Stimulated activated CD8-positive, alpha-beta memory T cell treated with anti-CD3 and anti-CD28 coated beads, Interleukin-7, amount 100 ng/mL, for 1 hour (primary cell): ENCODE measurements around the gene CD59.
"Not testable (repeated sequence)": the region's sequence is repeated elsewhere in the genome, so short reads cannot be mapped to it uniquely, and the experiment has no call there.

ENCODE experiments used
- DNase-seq, 2 donors: peaks; one replicate each; pipeline ENCODE4 v3.0.0-alpha.2; 2020; ENCODE audit warnings: low read depth in 2 of 2

CD59 gene

DNA sequence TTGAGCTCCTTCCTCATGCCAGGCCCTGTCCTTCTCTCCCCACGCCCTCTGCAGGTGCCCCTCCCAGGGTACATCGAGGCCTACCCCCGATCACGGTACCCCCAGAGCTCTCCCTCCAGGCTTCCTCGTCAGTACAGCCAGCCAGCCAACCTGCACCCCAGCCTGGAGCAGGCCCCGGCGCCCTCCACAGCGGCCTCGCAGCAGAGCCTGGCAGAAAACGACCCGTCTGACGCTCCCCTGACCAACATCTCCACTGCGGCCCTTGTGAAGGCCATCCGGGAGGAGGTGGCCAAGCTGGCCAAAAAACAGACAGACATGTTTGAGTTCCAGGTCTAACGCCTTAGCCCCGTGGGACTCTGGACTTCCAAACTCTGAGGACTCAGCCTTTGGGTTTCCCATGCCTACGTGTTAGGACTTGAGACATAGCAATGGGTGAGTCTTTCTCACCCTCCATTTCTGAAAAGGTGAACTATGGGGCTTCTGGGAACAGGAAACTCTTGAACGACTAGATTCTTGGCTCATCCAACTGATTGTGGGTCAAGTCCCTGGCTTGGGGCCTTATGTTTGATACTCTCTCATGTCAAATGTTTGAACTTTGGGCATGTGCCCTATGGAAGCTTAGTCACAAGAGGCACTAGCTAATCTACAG lies 68.3 kb downstream of the CD59 start:
- DNase-seq, result no peak

DNA sequence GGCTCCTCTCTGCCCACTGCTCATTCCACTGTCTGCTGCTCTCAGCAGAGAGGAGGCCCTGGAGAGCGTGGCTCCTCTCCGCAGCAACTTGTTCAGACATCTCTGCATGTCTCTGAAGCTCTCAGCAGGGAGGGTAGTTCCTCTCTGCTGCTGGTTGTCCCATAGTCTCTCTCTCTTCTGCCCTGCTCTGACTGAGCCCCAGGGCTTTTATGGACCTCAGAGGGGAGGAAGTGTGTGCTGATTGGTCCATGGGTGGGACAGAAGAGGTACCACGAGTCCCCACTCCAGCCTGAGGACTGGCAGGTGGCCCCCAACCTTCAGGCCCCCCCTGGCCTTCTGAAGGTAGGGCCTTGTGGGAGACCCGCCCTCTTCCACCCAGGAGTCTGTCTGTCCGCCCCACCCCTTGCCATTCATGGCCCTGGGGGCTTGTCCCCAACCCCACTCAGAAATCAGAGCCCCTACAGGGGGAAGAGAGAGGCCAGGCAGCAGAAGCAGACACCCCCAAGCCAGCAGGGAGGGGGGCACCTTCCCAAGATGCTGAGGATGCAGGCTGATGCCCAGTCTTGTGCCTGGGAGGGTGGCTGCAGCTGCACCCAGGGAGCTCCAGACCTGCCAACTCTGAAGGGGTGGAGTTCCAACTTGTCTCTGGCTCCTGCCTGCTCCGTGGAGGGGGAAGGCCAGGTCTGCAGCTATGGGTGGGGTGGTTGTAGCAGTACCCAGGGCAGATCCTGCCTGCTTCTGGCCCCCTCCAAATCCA lies 70.7 kb downstream of the CD59 start:
- DNase-seq, result no peak

DNA sequence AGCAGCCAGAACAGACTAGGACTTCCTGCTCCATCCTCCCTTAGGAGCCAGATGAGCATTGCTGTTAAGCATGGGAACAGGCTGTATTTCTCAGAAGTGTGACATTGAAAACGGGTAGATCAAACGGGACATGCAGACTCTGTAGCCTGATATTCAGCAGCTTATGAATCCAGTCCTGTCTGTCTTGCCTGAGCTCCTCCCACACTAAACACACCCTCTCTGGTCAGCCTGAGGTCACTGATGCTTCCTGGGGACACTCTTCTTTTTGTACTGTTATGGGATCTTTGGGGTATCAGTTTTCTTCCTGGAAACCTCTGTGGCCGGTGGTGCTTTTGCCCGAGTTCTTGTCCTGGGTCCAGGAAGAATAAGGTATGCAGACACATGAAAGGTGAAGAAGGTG lies 71.4 kb downstream of the CD59 start:
- no peak for DNase-seq

DNA sequence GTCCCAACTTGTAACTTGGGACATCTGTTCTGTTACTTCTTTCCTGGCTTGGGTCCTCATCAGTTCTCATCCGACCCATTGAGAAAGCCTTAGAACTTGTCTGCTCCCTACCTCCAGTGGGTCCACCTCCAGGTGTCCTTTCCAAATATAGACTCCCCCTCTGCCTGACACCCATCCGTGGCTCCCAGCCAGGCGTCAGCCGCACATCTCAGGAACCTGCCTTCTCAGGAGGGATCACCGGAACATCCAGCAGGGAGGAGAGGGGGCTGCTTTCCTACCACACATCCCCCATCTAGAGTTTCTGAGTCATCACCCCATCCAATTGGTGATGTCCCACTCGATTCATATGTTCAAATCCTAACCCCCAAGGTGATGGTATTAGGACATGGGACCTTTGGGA lies 72.1 kb downstream of the CD59 start:
- no peak for DNase-seq

DNA sequence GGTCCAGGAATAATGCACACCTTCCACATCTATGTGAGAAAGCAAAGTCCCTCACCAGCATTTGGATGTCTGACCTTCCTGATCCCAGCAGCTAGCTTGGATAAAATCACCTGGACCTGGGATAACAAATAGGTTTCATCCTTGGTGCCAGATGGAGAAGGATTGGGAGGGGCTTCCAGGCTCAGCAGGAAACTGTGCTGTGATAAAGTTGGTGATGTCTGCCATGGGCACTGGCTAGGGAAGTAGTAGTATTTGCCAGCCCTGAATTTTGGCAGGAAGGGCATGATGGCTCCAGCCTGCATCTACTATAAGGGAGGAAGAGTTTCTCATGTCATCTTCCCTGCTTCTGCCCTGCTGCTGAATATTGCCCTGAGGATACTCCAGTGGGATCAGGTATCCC lies 73.1 kb downstream of the CD59 start:
- no peak for DNase-seq

DNA sequence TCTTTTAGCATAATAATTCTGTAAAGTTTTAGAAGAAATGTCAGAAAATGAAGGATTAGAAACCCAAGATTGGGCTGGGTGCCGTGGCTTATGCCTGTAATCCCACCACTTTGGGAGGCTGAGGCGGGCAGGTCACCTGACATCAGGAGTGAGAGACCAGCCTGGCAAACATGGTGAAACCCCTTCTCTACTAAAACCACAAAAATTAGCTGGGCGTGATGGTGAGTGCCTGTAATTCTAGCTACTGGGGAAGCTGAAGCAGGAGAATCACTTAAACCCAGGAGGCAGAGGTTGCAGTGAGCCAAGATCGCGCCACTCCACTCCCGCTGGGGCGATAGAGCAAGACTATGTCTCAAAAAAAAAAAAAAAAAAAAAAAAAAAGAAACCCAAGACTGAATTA lies 74.7 kb downstream of the CD59 start:
- not testable (repeated sequence) for DNase-seq

DNA sequence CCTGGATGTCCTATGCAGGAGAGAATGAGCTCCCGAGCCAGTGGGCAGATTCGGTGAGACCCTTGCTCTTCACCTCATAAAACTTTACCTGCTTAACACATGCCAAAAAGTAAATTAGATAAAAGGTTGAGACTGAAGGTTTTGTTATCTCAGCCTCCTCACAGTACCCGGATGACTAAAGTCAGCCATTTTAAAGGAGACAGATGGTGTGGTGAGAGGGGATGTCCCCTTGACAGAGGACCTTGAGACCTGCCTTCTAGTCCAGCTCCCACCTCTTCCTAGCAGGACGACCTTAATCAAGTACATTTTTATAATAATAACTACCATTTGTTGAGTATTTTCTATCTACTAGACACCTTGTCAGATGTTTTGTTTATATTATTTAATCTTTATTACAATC lies 75.3 kb downstream of the CD59 start:
- no peak for DNase-seq

DNA sequence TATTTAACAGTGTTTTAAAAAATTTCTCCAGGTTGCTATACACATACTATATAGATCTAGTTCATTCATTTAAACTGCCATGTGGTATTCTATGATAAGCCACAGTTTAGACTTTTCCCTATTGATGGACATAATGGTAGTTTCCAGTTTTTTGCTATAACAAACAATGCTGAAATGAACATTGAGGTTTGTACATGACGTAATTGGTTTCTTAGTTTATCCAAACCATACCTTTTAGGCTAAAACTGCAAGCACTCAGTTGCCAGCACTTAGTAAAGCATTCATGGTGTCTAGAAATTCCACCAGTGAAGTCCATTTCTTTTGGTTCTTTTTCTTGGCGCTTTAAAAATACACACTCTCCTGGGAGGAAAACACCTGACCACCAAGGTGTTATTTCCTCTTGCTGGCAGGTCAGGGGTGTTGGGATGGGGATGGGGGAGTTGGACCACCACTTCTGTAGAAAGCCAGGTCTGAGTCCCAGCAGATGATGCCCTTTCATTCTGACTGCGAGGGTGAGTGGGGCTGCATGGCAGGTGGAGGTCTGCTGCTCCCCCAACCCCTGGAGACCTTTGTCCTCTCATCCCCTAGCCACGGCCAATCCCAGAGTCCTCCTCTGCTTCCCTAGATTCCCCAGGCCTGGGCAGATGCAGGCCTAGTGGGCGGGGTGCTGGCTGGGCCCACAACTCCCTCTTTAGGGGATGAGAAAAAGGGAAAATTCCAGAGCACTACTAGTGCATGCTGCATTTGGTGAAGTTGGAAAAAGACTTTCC lies 76.7 kb downstream of the CD59 start:
- no peak for DNase-seq

DNA sequence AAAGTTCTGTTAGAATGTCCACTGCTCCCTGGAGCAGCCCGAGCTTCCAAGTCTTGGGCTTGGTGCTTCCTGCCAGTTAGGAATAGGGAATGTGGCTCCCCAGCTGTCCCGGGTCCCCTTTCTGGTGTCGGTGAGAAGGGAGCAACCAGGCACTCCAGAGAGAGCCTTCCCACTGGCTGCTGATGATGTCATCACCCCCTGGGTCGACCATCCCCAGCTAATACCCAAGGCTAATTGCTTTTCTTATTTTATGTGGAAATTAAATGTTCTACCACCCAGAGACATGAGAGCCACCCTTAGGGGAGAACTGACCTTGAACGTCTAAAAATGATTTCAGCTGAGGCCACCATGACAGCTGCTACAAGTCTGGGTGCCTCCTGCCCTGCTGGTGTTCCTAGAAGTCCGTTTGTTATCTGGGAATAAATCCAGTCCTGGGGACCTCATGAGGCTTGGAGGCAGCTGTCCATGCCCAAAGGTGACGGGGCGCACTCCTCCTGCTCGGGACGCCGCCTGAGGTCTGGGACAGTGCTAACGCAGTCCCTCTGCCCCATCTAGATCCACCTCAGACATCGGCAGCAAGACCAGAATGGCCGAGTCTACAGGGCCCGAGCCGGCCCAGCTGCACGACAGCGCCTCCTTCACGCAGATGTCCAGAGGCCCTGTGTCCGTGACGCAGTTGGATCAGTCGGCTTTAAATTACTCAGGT lies 77.9 kb downstream of the CD59 start:
- no peak for DNase-seq

DNA sequence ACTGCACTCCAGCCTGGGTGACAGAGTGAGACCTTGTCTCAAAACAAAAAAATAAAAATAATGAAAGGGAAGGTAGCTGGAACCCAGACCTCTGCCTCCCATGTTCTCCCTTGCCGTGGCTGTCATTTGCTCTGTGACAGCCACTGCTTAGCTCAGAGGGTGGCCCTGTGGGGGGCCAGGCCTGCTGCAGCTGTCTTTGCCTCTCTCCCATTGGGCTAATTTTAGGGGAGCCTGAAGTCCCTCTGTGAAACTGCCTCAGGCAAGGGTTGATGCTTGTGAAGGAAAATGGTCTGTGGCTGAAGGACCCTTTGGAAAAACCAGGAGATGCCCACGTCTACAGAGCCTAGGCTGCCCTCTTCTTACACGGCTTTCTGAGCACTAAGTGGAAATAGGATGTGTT lies 78.5 kb downstream of the CD59 start:
- no peak for DNase-seq

DNA sequence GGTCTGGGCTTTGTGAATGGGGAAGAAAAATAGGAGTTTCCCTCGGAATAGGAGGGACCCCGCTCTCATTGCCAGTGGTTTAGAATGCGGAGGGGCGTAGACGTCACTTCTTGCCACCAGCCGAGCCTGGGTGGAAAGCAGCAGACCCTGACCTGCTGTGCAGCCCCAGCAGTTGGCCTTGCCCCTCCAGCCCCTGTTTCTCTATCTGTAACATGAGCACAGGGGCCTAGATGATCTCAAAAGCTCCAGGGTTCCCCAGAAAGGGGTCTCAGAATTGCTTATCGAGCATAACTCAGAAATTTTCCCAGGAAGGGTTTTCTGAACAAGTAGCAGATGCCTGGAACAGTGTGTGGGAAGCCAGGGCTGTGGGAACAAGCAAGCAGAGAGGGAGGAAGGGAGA lies 79.5 kb downstream of the CD59 start:
- no peak for DNase-seq

DNA sequence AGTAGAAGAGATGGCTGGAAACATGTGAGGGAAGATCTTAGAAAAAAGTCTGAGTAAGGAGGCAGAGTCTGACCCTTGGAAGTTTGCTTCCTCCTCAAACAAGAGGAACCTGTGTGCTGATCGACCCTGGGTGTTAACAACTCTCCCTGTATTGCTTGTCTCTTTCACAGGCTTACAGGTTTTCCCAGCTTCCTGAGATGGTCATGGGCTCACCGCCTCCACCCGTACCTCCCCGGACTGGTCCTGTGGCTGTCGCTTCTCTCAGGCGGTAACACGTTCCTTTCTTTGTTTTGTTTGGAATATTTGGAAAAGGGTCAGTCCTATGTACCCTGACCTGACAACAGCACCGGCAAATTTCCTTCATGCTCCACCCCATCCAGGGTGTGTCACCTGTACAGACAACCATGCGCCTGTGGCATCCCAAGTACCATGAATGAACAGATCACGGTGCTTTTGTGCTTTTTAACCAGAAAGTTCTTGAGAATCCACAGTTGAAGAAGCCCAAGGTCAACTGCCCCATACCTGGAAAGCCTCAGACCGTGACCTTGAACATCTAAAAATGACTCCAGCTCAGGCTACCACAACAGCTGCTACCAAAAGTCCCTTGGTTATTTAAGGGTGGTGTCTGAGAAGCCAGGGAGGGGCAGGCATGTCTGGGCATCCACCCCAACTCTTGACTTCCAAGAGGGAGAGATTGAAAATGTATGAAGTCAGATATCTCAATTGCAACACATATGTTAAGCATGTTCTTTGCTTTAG lies 80.2 kb downstream of the CD59 start:
- DNase-seq, result no peak

DNA sequence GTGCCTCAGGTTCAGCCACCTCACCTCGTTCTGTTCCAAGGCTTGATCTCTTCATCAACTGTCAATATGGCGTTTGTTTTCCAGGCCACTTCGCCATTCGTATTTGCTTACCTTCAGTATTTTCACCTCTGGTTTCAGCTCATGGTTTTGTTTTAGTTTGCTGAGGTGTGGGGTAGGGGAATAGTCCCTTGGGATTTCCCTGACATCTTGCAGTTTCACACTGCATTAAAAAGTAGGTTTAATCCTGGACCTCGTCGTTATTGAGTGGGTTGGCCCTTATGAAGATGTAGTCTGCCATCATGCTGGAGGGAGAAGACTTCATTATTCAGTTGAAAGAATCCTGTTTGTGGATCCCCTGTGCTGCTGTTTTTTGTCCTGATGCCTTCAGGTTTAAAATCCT lies 81.6 kb downstream of the CD59 start:
- DNase-seq, result no peak
